ENCODE data around the gene HMCN2.

DNA sequence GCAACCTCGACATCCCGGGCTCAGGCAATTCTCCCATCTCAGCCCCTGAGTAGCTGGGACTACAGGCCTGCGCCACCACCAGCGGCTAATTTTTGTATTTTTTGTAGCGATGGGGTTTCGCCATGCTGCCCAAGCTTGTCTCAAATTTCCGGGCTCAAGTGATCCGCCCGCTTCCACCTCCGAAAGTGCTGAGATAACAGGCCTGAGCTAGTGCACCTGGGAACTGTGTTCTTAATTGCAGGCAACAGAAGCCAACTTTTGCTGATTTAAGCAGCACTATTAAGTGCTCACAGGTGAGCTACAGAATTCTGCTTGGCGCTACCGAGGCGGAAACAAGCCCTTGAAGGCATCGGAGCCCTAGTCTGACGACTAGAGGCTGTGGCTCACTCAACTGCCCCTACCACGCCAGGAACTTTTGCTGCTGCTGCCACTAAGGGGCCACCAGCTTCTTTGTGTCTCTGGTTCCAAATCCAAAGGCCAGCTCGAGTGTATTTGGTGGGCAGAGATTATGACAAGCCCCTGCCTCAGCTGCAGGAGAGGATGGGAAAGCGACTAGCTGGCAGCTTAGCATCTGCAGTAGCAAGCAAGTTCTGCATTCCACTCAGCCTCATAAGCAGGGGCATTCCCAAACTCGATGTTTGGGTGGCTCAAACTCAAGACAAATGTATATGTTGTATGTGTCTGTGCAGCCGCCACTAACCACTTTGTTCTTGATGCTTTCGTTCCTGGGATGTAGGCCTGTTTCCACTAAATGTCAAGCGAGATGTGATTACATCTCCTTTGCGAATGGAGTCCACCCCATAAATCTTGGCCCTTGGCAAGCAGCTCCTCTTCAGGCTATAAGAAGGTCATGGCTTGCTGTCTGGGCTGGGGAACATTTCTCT is 10.6 kb upstream of the HMCN2 start:
- TF ChIP-seq MAX (IDR thresholded peaks at IDR 0.05): no peak
- no peak for TF ChIP-seq CREB1 (IDR thresholded peaks at IDR 0.05; ENCODE audit: low read depth)
- no peak for TF ChIP-seq TAF1 (IDR thresholded peaks at IDR 0.05; ENCODE audit: low read depth)
- TF ChIP-seq EP300 (IDR thresholded peaks at IDR 0.05; ENCODE audit: borderline replicate concordance): no peak
- TF ChIP-seq, protein P1, sequence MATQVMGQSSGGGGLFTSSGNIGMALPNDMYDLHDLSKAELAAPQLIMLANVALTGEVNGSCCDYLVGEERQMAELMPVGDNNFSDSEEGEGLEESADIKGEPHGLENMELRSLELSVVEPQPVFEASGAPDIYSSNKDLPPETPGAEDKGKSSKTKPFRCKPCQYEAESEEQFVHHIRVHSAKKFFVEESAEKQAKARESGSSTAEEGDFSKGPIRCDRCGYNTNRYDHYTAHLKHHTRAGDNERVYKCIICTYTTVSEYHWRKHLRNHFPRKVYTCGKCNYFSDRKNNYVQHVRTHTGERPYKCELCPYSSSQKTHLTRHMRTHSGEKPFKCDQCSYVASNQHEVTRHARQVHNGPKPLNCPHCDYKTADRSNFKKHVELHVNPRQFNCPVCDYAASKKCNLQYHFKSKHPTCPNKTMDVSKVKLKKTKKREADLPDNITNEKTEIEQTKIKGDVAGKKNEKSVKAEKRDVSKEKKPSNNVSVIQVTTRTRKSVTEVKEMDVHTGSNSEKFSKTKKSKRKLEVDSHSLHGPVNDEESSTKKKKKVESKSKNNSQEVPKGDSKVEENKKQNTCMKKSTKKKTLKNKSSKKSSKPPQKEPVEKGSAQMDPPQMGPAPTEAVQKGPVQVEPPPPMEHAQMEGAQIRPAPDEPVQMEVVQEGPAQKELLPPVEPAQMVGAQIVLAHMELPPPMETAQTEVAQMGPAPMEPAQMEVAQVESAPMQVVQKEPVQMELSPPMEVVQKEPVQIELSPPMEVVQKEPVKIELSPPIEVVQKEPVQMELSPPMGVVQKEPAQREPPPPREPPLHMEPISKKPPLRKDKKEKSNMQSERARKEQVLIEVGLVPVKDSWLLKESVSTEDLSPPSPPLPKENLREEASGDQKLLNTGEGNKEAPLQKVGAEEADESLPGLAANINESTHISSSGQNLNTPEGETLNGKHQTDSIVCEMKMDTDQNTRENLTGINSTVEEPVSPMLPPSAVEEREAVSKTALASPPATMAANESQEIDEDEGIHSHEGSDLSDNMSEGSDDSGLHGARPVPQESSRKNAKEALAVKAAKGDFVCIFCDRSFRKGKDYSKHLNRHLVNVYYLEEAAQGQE (IDR thresholded peaks at IDR 0.05; ENCODE audit: low read depth): no peak
- TF ChIP-seq YY1 (IDR thresholded peaks at IDR 0.05; ENCODE audit: low read depth): no peak
